ENCODE results near the gene ROR1.
"Not testable (repeated sequence)": the region's sequence is repeated elsewhere in the genome, so short reads cannot be mapped to it uniquely, and the experiment has no call there.

Gene ROR1

DNA sequence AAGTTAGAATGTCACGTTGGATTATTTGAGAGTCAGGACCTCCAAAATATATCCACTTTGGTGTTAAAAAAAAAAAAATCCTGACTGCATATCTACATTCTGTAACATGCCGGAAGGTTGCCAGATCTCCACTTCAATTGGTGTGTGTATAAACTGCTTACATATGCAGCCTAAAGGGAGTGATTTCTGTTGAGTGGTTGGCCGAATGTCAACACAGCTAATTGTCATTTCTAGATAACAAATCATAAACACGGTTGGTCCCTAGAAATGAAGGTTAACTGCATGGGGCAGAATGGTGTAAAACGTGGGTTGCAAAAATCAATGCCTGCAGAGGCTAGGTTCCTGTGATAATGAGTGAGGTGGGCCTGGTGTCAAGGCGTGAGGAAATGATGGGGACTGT is 15.0 kb upstream of the ROR1 start:
- no peak for DNase-seq (ENCODE audit: low read depth, low spot score)

- no peak for DNase-seq (ENCODE audit: low read depth, low spot score)
Observed at GRCh38 chr1:63759778-63760177, 14.0 kb upstream of the ROR1 start.

GRCh38 chr1:63770381-63770780 is 3.4 kb upstream of the ROR1 start:
- no peak for DNase-seq (ENCODE audit: low read depth, low spot score)

GRCh38 chr1:63772201-63772600 is 1.6 kb upstream of the ROR1 start:
- no peak for DNase-seq (ENCODE audit: low read depth, low spot score)

DNA sequence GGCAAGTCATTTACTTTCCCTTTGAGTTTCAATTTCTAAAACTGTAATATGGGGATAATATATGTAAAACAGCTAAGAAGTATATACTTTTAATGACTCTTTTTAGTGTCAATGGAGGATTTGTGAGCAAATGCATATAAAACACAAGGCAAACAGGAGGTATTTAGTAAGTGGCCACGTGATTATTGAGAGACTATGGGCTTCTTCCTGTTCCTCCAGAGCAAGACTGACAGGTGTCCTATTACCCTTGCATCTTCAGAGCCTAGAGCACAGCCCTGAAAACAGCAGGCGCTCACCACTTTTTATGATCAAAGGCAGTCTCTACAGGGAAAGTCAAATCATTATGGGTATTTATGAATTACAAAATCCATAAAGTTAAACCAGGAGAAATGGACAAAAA is 941 bp upstream of the ROR1 start:
- DNase-seq (ENCODE audit: low read depth, low spot score): no peak

- DNase-seq (ENCODE audit: low read depth, low spot score): no peak
Observed at GRCh38 chr1:63773496-63773814, 362 bp upstream of the ROR1 start.

- DNase-seq (ENCODE audit: low read depth, low spot score): no peak
Observed at GRCh38 chr1:63774617-63775417, 1.0 kb downstream of the ROR1 start.

DNA sequence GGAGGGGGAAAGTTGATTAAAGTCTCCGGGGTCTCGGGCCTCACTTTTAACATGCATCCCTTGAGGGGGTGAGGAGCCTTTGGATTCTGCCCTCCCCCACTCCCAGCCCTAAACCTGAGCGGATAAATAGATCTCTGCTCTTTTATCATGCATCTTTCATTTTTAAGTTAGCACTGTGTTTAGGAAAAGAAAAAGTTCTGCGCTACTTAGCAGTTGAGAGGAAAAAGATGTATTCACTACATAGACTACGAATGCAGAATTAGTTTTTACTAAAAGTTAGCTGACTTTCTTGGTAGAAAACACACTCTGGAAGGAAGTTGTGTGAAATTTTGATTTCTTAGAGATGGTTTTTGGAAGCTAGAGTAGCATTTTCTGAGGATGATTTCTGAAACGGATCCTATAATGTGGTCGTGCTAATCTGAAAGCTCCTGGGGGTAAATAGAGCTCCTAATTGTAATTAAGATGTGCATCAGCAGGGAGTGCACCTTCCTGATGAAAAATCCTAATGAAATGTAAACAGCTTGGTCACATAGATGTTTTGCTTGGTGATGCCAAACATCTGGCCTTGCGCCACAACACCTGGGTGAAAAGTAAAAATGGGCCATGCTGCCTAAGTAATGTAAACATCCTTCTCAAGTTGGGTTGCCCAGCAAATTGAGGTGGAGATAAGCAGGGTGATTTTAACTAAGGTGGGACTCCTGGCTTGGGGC is 1.8 kb downstream of the ROR1 start:
- no peak for DNase-seq (ENCODE audit: low read depth, low spot score)

- DNase-seq (ENCODE audit: low read depth, low spot score): no peak
Observed at GRCh38 chr1:63777286-63777685, 3.5 kb downstream of the ROR1 start.

- no peak for DNase-seq (ENCODE audit: low read depth, low spot score)
Observed at GRCh38 chr1:63777965-63778880, 4.4 kb downstream of the ROR1 start.

DNA sequence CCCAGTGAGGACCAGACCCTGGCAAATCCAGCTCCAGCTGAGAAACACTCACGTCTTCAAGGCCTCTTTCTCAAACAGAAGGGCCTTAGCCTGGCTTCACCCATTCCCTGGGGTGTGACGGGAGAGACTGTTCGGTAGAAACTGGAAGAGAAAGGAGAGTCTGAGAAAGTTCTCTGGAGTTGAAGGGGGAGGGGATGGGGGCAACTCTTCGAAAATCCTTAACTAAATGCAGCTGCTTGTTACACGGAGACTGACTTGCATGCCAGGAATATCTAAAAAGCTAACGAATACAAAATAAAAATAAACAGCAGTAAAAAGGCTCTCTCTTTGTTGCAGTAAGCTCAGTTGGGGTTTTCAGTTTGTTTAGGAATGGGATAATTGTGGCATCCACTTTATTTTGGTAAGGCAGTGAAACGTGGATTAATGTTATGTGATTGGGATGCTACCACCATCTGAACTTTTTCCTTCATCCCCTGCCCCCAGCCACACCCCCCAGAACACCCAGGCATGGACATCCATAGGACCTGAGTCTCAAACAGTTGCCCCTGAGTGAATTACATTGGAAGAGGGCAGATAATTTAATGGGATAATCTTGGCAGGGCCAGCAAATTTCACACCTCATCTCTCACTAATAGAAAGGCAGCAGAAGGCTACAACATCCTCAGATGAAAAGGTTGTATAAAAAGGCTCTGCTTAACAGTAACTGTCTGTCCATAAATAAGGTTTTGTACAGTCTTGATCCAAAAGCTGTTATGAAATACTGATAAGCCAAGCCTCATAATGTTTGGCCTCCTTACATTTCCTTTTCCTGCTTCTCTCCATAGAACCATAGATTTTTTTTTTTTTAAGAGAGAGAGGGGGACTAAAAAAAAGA is 5.8 kb downstream of the ROR1 start:
- DNase-seq (ENCODE audit: low read depth, low spot score): no peak

- no peak for DNase-seq (ENCODE audit: low read depth, low spot score)
Observed at GRCh38 chr1:63780565-63780964, 6.7 kb downstream of the ROR1 start.

- no peak for DNase-seq (ENCODE audit: low read depth, low spot score)
Observed at GRCh38 chr1:63782982-63783381, 9.2 kb downstream of the ROR1 start.

DNA sequence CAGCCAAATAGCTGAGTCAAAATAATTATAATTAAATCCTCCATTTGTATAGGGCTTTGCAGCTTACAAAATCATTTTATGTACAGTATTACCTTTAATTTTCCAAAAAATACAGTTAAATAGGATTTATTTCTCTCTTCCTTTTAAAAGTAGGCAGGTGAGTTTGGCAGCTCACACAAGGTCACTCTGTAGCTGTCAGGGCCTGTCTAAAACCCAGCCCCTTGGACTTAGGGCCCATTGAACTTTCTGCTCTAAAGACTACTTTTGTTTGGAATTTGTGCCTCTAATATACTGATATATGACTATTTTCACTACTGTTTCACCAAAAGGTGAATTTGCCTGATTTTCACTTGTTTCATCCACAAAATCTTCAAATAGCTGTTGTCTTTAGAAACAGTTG is 10.3 kb downstream of the ROR1 start:
- DNase-seq (ENCODE audit: low read depth, low spot score): no peak

- DNase-seq (ENCODE audit: low read depth, low spot score): no peak
Observed at GRCh38 chr1:63784489-63785390, 10.9 kb downstream of the ROR1 start.

GRCh38 chr1:63787270-63787669 is 13.5 kb downstream of the ROR1 start:
- not testable (repeated sequence) for DNase-seq (ENCODE audit: low read depth, low spot score)

- DNase-seq (ENCODE audit: low read depth, low spot score): no peak
Observed at GRCh38 chr1:63787875-63788274, 14.1 kb downstream of the ROR1 start.

- DNase-seq (ENCODE audit: low read depth, low spot score): no peak
Observed at GRCh38 chr1:63789856-63790605, 16.2 kb downstream of the ROR1 start.

GRCh38 chr1:63790989-63791388 is 17.2 kb downstream of the ROR1 start:
- no peak for DNase-seq (ENCODE audit: low read depth, low spot score)

GRCh38 chr1:63792152-63792551 is 18.3 kb downstream of the ROR1 start:
- DNase-seq (ENCODE audit: low read depth, low spot score): no peak
